Measurements from ENCODE around the gene PRELID2.

DNA sequence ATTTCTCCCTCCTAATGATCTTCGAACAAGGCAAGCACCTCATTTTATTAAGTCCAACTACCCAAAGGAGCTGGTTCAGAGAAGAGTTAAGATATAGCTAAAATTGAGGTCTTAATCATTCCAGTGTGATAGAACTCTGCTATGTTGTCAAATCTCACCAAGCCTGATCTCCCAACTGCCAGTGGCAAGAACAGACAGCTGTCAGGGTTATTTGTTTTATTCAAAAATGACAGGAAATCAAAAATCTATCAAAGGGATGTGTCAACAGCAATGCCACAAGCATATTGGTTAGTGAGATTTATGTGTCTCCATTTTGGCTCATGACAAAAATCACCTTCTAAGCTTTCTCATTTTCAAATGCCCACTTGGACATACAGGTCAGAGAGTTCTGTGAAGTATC lies 74.5 kb downstream of the PRELID2 start:
- TF ChIP-seq, protein P1, sequence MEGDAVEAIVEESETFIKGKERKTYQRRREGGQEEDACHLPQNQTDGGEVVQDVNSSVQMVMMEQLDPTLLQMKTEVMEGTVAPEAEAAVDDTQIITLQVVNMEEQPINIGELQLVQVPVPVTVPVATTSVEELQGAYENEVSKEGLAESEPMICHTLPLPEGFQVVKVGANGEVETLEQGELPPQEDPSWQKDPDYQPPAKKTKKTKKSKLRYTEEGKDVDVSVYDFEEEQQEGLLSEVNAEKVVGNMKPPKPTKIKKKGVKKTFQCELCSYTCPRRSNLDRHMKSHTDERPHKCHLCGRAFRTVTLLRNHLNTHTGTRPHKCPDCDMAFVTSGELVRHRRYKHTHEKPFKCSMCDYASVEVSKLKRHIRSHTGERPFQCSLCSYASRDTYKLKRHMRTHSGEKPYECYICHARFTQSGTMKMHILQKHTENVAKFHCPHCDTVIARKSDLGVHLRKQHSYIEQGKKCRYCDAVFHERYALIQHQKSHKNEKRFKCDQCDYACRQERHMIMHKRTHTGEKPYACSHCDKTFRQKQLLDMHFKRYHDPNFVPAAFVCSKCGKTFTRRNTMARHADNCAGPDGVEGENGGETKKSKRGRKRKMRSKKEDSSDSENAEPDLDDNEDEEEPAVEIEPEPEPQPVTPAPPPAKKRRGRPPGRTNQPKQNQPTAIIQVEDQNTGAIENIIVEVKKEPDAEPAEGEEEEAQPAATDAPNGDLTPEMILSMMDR (IDR thresholded peaks at IDR 0.05; ENCODE audit: poor library complexity) = no peak
- no peak for TF ChIP-seq EZH2 (IDR thresholded peaks at IDR 0.05; ENCODE audit: borderline replicate concordance)

Data from hepatocyte (in vitro differentiated cells).